ENCODE measurements around the gene AMT.

- TF ChIP-seq CTCF (conservative IDR thresholded peaks at IDR 0.05 in 1 of 2, IDR thresholded peaks at IDR 0.05 in 1 of 2; ENCODE audit: low read depth in 1 of 2, low read length in 2 of 2): no peak
- TF ChIP-seq EZH2 (IDR thresholded peaks at IDR 0.05; ENCODE audit: low read length, missing control alignments): no peak
These were observed 48.6 kb upstream of the AMT start for GRCh38 chr3:49470714-49471420.

Data from fibroblast of lung (primary cell).